ENCODE measurements around the gene DRAXIN.

DRAXIN gene

GRCh38 chr1:11668516-11668915 lies 23.0 kb upstream of the DRAXIN start:
- Histone ChIP-seq H3K27me3 (ENCODE audit: low read depth, low read length) (no peaks in the 10 kb centered on the region), H3K9ac (ENCODE audit: low read length) (no peak overlapping the region), H2AFZ (ENCODE audit: low read depth, low read length) (no peak overlapping the region), H3K9me3 (ENCODE audit: insufficient read depth, low read length) (no peaks in the 10 kb centered on the region), H3K4me1 (ENCODE audit: low read length) (peaks cover 15% of the 10 kb centered on the region), H3K4me3 (ENCODE audit: low read length) (no peak overlapping the region), H4K20me1 (ENCODE audit: insufficient read depth, low read length) (no peaks in the 10 kb centered on the region), H3K79me2 (ENCODE audit: low read length) (no peaks in the 10 kb centered on the region), H3K36me3 (replicated peaks; ENCODE audit: low read depth, low read length) (peaks cover 9% of the 10 kb centered on the region), H3K4me2 (ENCODE audit: low read length) (no peak overlapping the region), H3K27ac (ENCODE audit: low read length) (no peak overlapping the region)
- no peak for TF ChIP-seq EZH2phosphoT487 (IDR thresholded peaks at IDR 0.05; ENCODE audit: low read depth)
- no peak for TF ChIP-seq CTCF (IDR thresholded peaks at IDR 0.05; ENCODE audit: low read depth, low read length)

GRCh38 chr1:11670747-11671146 lies 20.8 kb upstream of the DRAXIN start:
- peaks cover 15% of the 10 kb centered on the region for H3K4me1 ChIP-seq (ENCODE audit: low read length)
- H3K27ac ChIP-seq (ENCODE audit: low read length) = peak overlapping the region; percentile 54
- H3K27me3 ChIP-seq (ENCODE audit: low read depth, low read length) = no peaks in the 10 kb centered on the region
- no peaks in the 10 kb centered on the region for H3K79me2 ChIP-seq (ENCODE audit: low read length)
- no peaks in the 10 kb centered on the region for H3K9me3 ChIP-seq (ENCODE audit: insufficient read depth, low read length)
- no peaks in the 10 kb centered on the region for H4K20me1 ChIP-seq (ENCODE audit: insufficient read depth, low read length)
- H2AFZ ChIP-seq (ENCODE audit: low read depth, low read length) = no peak overlapping the region
- H3K36me3 ChIP-seq (replicated peaks; ENCODE audit: low read depth, low read length) = peaks cover 9% of the 10 kb centered on the region
- H3K4me3 ChIP-seq (ENCODE audit: low read length) = no peak overlapping the region; the same call in 1 of the 2 replicates
- no peak for TF ChIP-seq CTCF (IDR thresholded peaks at IDR 0.05; ENCODE audit: low read depth, low read length)
- no peak for TF ChIP-seq EZH2phosphoT487 (IDR thresholded peaks at IDR 0.05; ENCODE audit: low read depth)
- H3K9ac ChIP-seq (ENCODE audit: low read length) = peak overlapping the region; percentile 6; the same call in 1 of the 2 replicates
- H3K4me2 ChIP-seq (ENCODE audit: low read length) = peak overlapping the region; percentile 58

GRCh38 chr1:11671205-11671543 lies 20.3 kb upstream of the DRAXIN start:
- Histone ChIP-seq H3K36me3 (replicated peaks; ENCODE audit: low read depth, low read length) (peaks cover 9% of the 10 kb centered on the region), H4K20me1 (ENCODE audit: insufficient read depth, low read length) (no peaks in the 10 kb centered on the region), H3K27ac (ENCODE audit: low read length) (peak overlapping the region; percentile 54; the same call in 1 of the 2 replicates)

GRCh38 chr1:11671544-11672286 lies 19.8 kb upstream of the DRAXIN start:
- Histone ChIP-seq H4K20me1 (ENCODE audit: insufficient read depth, low read length) (no peaks in the 10 kb centered on the region), H3K9ac (ENCODE audit: low read length) (no peak overlapping the region), H3K4me3 (ENCODE audit: low read length) (no peak overlapping the region), H3K9me3 (ENCODE audit: insufficient read depth, low read length) (no peaks in the 10 kb centered on the region), H3K27ac (ENCODE audit: low read length) (no peak overlapping the region), H3K79me2 (ENCODE audit: low read length) (no peaks in the 10 kb centered on the region), H3K4me1 (ENCODE audit: low read length) (peaks cover 15% of the 10 kb centered on the region), H2AFZ (ENCODE audit: low read depth, low read length) (no peak overlapping the region), H3K4me2 (ENCODE audit: low read length) (no peak overlapping the region), H3K27me3 (ENCODE audit: low read depth, low read length) (no peaks in the 10 kb centered on the region), H3K36me3 (replicated peaks; ENCODE audit: low read depth, low read length) (peaks cover 9% of the 10 kb centered on the region)
- TF ChIP-seq EZH2phosphoT487 (IDR thresholded peaks at IDR 0.05; ENCODE audit: low read depth) = no peak
- TF ChIP-seq CTCF (IDR thresholded peaks at IDR 0.05; ENCODE audit: low read depth, low read length) = no peak

More at GRCh38 chr1:11671205-11671543, 20.3 kb upstream of the DRAXIN start:
- no peaks in the 10 kb centered on the region for H3K79me2 ChIP-seq (ENCODE audit: low read length)
- no peak overlapping the region for H3K4me2 ChIP-seq (ENCODE audit: low read length)
- H2AFZ ChIP-seq (ENCODE audit: low read depth, low read length) = no peak overlapping the region
- no peaks in the 10 kb centered on the region for H3K9me3 ChIP-seq (ENCODE audit: insufficient read depth, low read length)
- H3K4me1 ChIP-seq (ENCODE audit: low read length) = peaks cover 15% of the 10 kb centered on the region
- H3K4me3 ChIP-seq (ENCODE audit: low read length) = no peak overlapping the region
- no peaks in the 10 kb centered on the region for H3K27me3 ChIP-seq (ENCODE audit: low read depth, low read length)
- TF ChIP-seq CTCF (IDR thresholded peaks at IDR 0.05; ENCODE audit: low read depth, low read length) (no peak), EZH2phosphoT487 (IDR thresholded peaks at IDR 0.05; ENCODE audit: low read depth) (no peak)
- H3K9ac ChIP-seq (ENCODE audit: low read length) = no peak overlapping the region
